ENCODE measurements around the gene MORF4L1. TPM values are rescaled to one million over a fixed set of nuclear protein-coding genes. Genes with fewer than 3 reads are reported as not detected.

The MORF4L1 gene
- total RNA-seq, 1 donor from 2014 or later = 398 TPM

DNA sequence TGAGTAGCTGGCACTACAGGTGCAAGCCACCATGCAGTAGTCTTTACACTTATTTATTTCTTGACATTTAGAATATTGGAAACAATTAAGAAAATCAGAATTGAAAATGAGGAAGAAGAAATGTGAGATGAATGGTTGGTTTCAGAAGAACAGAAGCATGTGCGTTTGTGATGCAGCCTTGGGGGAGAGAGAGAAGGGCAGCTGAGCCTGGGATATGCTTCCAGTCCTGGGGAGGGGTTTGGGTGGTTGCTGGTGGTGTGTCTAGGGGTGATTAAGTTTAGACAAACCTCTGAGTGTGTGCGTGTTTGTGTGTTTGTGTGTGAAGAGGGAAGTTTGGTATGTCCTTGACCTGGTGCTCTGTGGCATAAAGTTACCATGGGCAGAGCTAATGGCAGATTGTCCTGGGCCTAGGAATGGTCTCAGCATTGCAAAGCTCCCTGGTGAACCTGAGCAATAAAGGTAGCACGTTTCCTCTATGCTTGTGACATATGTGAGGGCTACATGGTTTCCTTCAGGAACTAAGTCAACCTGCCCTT, 36.5 kb downstream of the MORF4L1 start:
- peaks cover 48% of the 10 kb centered on the region for H3K79me2 ChIP-seq (ENCODE audit: insufficient read depth, low read length)
- Mint-ChIP-seq H3K4me1 (ENCODE audit: low read depth, unreplicated experiment) (peaks cover 27% of the 10 kb centered on the region), H3K27ac (ENCODE audit: unreplicated experiment) (peak overlapping the region; percentile 1), H3K36me3 (ENCODE audit: low read depth, unreplicated experiment) (peaks cover 23% of the 10 kb centered on the region), H3K9me3 (ENCODE audit: unreplicated experiment) (no peaks in the 10 kb centered on the region), H3K27me3 (ENCODE audit: low read depth, unreplicated experiment) (no peaks in the 10 kb centered on the region), H3K4me3 (ENCODE audit: unreplicated experiment) (no peak overlapping the region)
- no peak overlapping the region for H3K9ac ChIP-seq (ENCODE audit: low read length)
- peaks cover 38% of the 10 kb centered on the region for H3K36me3 ChIP-seq (ENCODE audit: insufficient read depth, low read length)
- TF ChIP-seq, protein P1, sequence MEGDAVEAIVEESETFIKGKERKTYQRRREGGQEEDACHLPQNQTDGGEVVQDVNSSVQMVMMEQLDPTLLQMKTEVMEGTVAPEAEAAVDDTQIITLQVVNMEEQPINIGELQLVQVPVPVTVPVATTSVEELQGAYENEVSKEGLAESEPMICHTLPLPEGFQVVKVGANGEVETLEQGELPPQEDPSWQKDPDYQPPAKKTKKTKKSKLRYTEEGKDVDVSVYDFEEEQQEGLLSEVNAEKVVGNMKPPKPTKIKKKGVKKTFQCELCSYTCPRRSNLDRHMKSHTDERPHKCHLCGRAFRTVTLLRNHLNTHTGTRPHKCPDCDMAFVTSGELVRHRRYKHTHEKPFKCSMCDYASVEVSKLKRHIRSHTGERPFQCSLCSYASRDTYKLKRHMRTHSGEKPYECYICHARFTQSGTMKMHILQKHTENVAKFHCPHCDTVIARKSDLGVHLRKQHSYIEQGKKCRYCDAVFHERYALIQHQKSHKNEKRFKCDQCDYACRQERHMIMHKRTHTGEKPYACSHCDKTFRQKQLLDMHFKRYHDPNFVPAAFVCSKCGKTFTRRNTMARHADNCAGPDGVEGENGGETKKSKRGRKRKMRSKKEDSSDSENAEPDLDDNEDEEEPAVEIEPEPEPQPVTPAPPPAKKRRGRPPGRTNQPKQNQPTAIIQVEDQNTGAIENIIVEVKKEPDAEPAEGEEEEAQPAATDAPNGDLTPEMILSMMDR (IDR thresholded peaks at IDR 0.05; ENCODE audit: insufficient read depth, low read depth, low read length) = no peak
- no peak for TF ChIP-seq EZH2 (IDR thresholded peaks at IDR 0.05; ENCODE audit: insufficient read depth, low read length)
- no peak overlapping the region for H3K27ac ChIP-seq (ENCODE audit: low read depth, low read length)
- H2AFZ ChIP-seq (ENCODE audit: low read depth, low read length) = no peak overlapping the region
- H4K20me1 ChIP-seq (ENCODE audit: insufficient read depth, low read length) = peaks cover 94% of the 10 kb centered on the region
- no peak overlapping the region for H3K4me2 ChIP-seq (ENCODE audit: low read length)
- FAIRE-seq (no peak), DNase-seq (ENCODE audit: low read depth) (no peak)
- no peaks in the 10 kb centered on the region for H3K27me3 ChIP-seq (ENCODE audit: insufficient read depth, low read length)
- no peak overlapping the region for H3K4me3 ChIP-seq (ENCODE audit: insufficient read depth, low read depth, low read length)
- no peaks in the 10 kb centered on the region for H3K9me3 ChIP-seq (ENCODE audit: insufficient read depth, low read depth, low read length)
- peaks cover 7% of the 10 kb centered on the region for H3K4me1 ChIP-seq (ENCODE audit: insufficient read depth, low read length)

DNA sequence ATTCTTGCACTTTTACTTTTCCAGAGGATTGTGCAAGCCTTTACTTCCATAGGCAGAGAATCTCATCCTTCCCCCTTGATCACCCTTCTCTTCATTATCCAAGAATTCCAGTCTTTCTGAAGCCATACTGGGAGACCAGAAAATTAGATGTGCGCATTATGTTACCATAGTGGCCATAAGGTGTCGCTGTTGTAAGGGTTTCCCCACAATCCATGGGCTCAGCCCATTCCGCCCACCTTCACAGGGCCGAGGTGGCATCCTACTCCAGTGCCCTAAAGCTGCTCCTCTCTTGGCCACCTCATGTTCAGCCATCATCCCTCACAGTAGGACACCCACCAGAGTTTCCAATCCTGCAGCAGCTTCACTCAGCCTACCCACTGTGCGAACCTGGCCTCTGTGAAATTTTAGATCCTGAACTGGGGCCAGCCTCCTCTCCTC, 37.1 kb downstream of the MORF4L1 start:
- H2AFZ ChIP-seq (ENCODE audit: low read depth, low read length) = no peak overlapping the region
- H3K27me3 Mint-ChIP-seq (ENCODE audit: low read depth, unreplicated experiment) = no peaks in the 10 kb centered on the region
- no peaks in the 10 kb centered on the region for H3K9me3 Mint-ChIP-seq (ENCODE audit: unreplicated experiment)
- H3K36me3 ChIP-seq (ENCODE audit: insufficient read depth, low read length) = peaks cover 41% of the 10 kb centered on the region
- H3K79me2 ChIP-seq (ENCODE audit: insufficient read depth, low read length) = peaks cover 43% of the 10 kb centered on the region
- no peaks in the 10 kb centered on the region for H3K27me3 ChIP-seq (ENCODE audit: insufficient read depth, low read length)
- H3K4me1 Mint-ChIP-seq (ENCODE audit: low read depth, unreplicated experiment) = peaks cover 32% of the 10 kb centered on the region
- H3K4me1 ChIP-seq (ENCODE audit: insufficient read depth, low read length) = peaks cover 3% of the 10 kb centered on the region
- H3K36me3 Mint-ChIP-seq (ENCODE audit: low read depth, unreplicated experiment) = peaks cover 23% of the 10 kb centered on the region
- FAIRE-seq (no peak), DNase-seq (ENCODE audit: low read depth) (no peak)
- no peaks in the 10 kb centered on the region for H3K9me3 ChIP-seq (ENCODE audit: insufficient read depth, low read depth, low read length)
- no peak overlapping the region for H3K4me2 ChIP-seq (ENCODE audit: low read length)
- TF ChIP-seq EZH2 (IDR thresholded peaks at IDR 0.05; ENCODE audit: insufficient read depth, low read length) = no peak
- TF ChIP-seq, protein P1 (IDR thresholded peaks at IDR 0.05; ENCODE audit: insufficient read depth, low read depth, low read length) = peak; percentile 69
- H4K20me1 ChIP-seq (ENCODE audit: insufficient read depth, low read length) = peaks cover 94% of the 10 kb centered on the region
- H3K4me3 ChIP-seq (ENCODE audit: insufficient read depth, low read depth, low read length) = no peak overlapping the region
- H3K27ac ChIP-seq (ENCODE audit: low read depth, low read length) = no peak overlapping the region
- H3K4me3 Mint-ChIP-seq (ENCODE audit: unreplicated experiment) = no peak overlapping the region
- peak overlapping the region; percentile 59 for H3K27ac Mint-ChIP-seq (ENCODE audit: unreplicated experiment)
- no peak overlapping the region for H3K9ac ChIP-seq (ENCODE audit: low read length)

DNA sequence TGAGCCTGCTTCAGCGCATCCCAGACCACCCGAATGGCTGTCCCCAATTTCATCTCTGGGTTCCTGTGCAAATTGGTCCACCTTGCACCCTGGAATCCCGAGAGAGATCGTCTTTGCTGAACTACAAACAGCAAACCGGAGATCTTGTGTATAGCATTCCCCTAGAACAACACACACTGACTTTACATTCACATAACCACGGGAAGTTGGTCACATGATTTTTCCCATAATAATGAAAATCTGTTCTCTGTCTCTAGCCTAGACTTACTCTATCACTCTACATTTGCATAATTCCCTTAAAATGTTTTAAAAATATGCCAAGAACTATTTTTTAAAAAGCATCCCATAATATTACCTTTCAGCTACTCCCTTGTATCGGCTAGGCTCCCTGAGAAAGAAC, 37.6 kb downstream of the MORF4L1 start:
- H3K4me2 ChIP-seq (ENCODE audit: low read length) = no peak overlapping the region
- no peaks in the 10 kb centered on the region for H3K27me3 ChIP-seq (ENCODE audit: insufficient read depth, low read length)
- Mint-ChIP-seq H3K36me3 (ENCODE audit: low read depth, unreplicated experiment) (peaks cover 23% of the 10 kb centered on the region), H3K4me1 (ENCODE audit: low read depth, unreplicated experiment) (peaks cover 36% of the 10 kb centered on the region), H3K4me3 (ENCODE audit: unreplicated experiment) (peak overlapping the region; percentile 11), H3K9me3 (ENCODE audit: unreplicated experiment) (no peaks in the 10 kb centered on the region), H3K27ac (ENCODE audit: unreplicated experiment) (peak overlapping the region; percentile 59), H3K27me3 (ENCODE audit: low read depth, unreplicated experiment) (no peaks in the 10 kb centered on the region)
- no peaks in the 10 kb centered on the region for H3K4me1 ChIP-seq (ENCODE audit: insufficient read depth, low read length)
- DNase-seq (ENCODE audit: low read depth) (no peak), FAIRE-seq (no peak)
- H4K20me1 ChIP-seq (ENCODE audit: insufficient read depth, low read length) = peaks cover 94% of the 10 kb centered on the region
- peaks cover 37% of the 10 kb centered on the region for H3K36me3 ChIP-seq (ENCODE audit: insufficient read depth, low read length)
- no peak overlapping the region for H2AFZ ChIP-seq (ENCODE audit: low read depth, low read length)
- H3K4me3 ChIP-seq (ENCODE audit: insufficient read depth, low read depth, low read length) = no peak overlapping the region
- TF ChIP-seq, protein P1 (IDR thresholded peaks at IDR 0.05; ENCODE audit: insufficient read depth, low read depth, low read length) = no peak
- TF ChIP-seq EZH2 (IDR thresholded peaks at IDR 0.05; ENCODE audit: insufficient read depth, low read length) = no peak
- H3K9ac ChIP-seq (ENCODE audit: low read length) = no peak overlapping the region
- H3K79me2 ChIP-seq (ENCODE audit: insufficient read depth, low read length) = peaks cover 42% of the 10 kb centered on the region
- no peak overlapping the region for H3K27ac ChIP-seq (ENCODE audit: low read depth, low read length)
- H3K9me3 ChIP-seq (ENCODE audit: insufficient read depth, low read depth, low read length) = no peaks in the 10 kb centered on the region
